ENCODE data around the gene ACTG2.
"Not testable (repeated sequence)": the region's sequence is repeated elsewhere in the genome, so short reads cannot be mapped to it uniquely, and the experiment has no call there.

- TF ChIP-seq CTCF, EZH2phosphoT487 (IDR thresholded peaks at IDR 0.05; ENCODE audit: low read length): not testable (repeated sequence)
Measured at GRCh38 chr2:73877984-73878383, 14.8 kb upstream of the ACTG2 start.

Data from MM.1S (cell line).